Stimulated activated CD8-positive, alpha-beta memory T cell treated with anti-CD3 and anti-CD28 coated beads, Interleukin-15, amount 100 ng/mL, for 48 hours (primary cell): ENCODE data around the gene SNAPC2.
A peak's percentile ranks its signal among the peaks of the same experiment; 100 is the strongest.
"Not testable (repeated sequence)": the region's sequence is repeated elsewhere in the genome, so short reads cannot be mapped to it uniquely, and the experiment has no call there.

Experiments used
- DNase-seq, 2 donors: peaks; one replicate each; pipeline ENCODE4 v3.0.0-alpha.2; 2020; ENCODE audit warnings: low read depth in 2 of 2

SNAPC2 gene

GRCh38 chr19:7888145-7888825, 31.9 kb upstream of the SNAPC2 start, which contains the start of gene LRRC8E:
LRRC8E (plus strand) TSS chr19:7888510; CDS start chr19:7895604, 7,094 bp downstream.
- DNase-seq, result peak in 1 of 2 donors; percentile 42

DNA sequence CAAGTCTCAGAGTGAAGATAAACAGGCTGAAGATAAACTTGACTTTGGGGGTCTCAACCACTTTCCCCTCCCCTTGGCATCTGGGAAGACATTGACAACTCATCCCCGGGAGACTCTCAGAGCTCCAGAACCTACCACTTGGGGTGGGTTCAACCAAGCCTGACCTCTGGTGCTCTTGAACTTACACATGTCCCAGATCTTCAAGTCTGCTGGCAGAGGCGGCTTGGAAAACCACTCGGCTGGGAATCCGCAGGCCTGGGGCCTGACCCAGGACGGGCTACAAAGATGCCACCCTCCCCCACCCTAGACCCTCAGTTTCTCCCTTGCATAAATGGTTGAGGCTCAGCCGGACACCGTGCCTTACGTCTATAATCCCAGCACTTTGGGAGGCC, 31.3 kb upstream of the SNAPC2 start:
- DNase-seq, result no peak

DNA sequence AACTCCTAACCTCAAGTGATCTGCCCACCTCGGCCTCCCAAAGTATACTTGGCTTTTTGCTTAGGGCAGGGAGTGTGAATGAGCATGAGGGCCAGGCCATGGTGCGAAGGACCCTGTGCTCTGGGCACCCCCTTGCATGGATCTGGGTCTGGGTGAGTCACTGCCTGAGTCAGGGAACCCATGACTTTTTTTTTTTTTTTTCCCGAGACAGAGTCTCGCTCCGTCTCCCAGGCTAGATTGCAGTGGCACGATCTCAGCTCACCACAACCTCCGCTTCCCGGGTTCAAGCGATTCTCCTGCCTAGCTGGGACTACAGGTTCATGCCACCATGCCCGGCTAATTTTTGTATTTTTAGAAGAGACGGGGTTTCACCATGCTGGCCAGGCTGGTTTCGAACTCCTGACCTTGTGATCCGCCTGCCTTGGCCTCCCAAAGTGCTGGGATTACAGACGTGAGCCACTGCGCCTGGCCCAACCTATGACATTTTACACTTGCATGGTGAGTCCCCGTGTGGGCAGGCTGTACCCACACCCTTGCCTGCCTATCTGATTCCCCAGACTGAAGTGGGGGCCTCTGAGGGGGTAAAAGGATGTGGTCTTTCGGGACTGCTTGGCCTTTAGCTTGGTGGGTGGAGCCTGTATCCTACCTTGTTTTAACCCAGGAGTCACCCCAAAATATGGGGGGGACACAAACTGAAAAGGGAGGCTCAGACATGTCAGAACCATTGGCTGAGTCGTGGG, 26.6 kb upstream of the SNAPC2 start:
- not testable (repeated sequence) for DNase-seq

- DNase-seq, result no peak
Observed at GRCh38 chr19:7894612-7895309, 25.4 kb upstream of the SNAPC2 start.

DNA sequence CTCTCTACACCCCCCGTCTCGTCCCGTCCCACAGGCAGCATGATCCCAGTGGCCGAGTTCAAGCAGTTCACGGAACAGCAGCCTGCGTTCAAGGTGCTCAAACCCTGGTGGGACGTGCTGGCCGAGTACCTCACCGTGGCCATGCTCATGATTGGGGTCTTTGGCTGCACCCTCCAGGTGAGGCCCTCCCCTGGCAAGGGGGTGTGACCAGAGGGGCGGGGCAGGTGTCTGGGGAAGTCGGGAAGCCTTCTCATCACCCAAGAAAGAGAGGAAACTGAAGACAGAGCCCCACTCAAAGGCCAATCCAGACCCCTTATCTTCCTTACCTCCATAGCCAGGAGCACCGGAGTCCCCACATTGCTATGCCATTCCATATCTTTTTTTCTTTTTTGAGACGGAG, 24.6 kb upstream of the SNAPC2 start:
- DNase-seq, result no peak

GRCh38 chr19:7897292-7897691, 22.8 kb upstream of the SNAPC2 start:
- DNase-seq, result no peak

- no peak for DNase-seq
Observed at GRCh38 chr19:7898967-7899366, 21.2 kb upstream of the SNAPC2 start.

- DNase-seq, result no peak
Observed at GRCh38 chr19:7899751-7900378, 20.3 kb upstream of the SNAPC2 start.

GRCh38 chr19:7900401-7900870, 19.7 kb upstream of the SNAPC2 start:
- DNase-seq, result no peak

DNA sequence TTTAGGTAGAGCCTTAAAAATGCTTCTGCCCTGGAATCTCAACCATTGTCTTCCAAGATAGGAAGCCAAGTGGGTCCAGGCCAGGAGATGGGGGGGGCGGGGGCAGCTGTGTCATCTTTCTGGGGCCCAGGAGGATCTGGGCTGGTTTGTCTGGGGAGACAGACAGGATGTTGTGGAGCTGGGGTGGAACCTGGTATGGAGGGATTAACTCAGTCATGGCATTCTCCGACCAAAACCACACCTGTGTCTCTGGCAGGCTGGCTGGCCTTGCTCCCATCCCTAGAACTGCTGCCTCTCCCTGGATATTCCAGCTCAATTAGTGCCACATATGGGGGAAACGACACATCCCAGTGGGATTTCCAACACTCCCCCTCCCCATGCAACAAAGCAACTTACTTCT, 19.2 kb upstream of the SNAPC2 start:
- DNase-seq, result no peak

DNA sequence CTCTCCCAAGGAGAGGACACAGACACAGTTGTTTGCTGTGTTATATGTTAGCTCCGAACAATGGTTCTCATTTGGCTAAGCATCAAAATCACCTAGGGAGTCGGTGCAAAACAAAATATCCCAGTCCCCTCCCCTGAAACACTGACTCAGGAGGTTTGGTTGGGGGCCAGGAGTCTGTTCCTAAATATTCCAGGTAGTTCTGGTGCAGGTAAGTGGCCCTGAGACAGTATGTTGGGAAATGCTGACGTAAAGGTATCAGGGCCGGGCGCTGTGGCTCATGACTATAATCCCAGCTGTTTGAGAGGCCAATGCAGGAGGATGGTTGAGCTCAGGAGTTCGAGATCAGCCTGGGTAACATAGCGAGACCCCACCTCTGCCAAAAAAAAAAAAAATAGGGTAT, 18.8 kb upstream of the SNAPC2 start:
- no peak for DNase-seq

DNA sequence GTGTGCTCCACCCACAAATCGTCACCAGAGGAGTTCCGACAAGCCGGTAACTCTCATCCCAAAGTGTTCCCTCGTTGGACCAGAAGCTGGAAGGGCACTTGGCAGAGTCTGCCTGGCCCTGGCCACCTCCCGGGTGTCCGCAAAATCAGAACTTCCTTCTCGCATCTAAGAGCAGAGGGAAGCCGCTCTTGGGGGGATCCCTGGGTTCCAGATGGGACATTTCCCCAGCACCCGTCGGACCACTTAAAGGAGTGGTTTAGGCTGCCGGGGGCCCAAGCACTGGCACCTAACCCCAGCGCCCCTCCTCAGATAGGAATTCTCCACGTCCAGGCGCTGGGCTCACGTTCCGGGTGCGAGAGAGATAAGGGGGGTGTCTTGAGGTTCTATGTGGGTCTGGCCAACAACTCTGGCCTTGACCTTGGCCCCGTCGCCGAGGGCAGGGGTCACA, 17.3 kb upstream of the SNAPC2 start:
- no peak for DNase-seq

DNA sequence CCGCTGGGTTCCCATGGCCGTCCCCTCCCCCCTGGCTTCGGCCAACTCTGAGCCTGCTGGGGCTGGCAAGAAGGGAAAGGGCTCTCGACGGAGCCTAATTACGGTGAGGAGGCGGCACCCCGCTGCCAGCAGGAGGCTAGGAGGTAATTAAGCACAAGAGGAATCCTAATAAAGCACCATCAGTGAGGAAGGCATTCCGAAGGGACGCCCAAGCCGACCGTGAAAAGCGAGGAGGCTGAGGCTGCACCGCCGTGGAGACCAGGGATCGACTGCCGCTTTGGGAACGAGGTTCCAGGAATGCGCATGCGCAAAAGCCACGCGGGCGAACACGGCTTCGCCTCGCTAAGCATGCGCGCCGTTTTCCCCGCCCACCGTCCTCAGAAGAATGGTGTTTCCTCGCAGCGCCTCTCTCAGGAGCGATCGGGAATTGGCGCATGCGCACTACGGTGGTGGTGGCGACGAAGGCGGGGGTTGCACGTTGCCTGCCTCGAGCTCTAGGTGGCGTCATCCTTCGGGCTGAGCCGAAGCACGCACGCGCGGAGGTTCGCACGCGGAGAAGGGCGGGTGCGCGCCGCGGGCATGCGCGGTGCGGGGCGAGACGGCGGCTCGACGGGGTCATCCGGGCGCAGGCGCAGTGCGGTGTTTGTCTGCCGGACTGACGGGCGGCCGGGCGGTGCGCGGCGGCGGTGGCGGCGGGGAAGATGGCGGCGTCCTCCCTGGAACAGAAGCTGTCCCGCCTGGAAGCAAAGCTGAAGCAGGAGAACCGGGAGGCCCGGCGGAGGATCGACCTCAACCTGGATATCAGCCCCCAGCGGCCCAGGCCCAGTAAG, 16.7 kb upstream of the SNAPC2 start, which contains the start of gene MAP2K7:
MAP2K7 (plus strand) TSS at position 634 of the 830 bp plus-strand sequence; CDS start at position 702, 68 bp downstream.
- DNase-seq, result peak; percentile 100

DNA sequence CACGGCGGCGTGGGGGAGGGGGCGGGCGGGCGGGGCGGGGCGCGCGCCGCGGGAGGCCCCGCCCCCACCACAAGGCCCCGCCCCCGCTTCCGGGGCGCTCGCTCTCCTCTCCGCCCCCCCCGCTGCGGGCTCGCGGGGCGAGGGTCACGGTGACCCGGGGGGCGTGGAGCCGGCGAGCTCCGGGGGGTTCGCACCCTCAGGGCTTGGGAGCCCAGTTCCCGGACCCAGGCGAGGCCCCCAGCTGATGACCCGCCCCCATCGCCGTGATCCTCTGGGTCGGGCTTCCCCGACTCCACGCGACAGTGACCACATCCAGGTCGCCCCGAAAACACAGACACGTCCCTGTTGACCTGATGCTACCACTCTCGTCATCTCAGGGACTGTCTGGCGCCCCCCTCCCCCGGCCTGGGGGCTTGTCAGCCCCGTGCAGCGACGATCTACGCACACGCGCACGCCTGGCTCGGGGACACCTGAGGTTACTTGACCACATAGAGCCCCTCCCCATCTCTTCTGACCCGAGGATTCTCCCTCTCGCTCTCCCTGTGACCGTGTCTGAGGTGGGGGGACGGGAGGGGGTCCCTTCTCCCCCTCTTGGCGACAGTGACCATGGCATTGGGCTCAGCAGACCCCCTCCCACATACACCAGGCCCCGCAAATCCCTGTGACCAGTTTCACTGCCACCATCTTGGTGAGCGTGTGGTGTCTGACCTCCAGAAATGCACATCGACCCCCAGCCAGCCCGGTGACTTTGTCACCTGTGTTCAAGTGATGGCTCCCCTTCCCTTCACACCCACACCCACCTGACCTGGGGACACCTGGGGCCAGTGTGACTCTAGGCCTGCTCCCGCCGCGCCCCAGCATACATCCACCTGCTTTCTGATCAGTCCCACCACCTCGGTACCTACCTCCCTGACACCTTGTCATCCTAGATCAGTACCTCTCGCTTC, 15.8 kb upstream of the SNAPC2 start:
- peak; percentile 37 for DNase-seq

DNA sequence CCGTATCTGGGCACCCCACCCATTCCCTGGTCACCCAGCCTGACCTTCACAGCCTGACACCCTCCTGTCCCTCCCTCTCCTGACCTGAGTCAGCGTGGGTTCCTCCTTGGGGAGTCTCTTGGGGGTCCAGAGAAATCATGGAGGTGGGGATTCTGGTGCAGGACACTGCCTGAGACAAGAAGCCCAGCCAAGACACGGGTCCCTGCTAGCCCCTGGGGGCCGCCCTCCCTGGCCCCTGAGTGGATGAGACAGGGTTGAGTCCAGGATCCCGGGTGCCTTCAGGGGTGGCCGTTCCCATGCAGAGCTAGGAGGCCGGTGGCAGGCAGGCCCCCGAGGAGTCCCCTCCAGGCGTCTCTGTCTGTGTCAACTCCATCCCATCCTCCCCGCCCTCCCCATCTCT, 14.9 kb upstream of the SNAPC2 start:
- no peak for DNase-seq

GRCh38 chr19:7905859-7906258, 14.3 kb upstream of the SNAPC2 start:
- DNase-seq, result no peak

- DNase-seq, result no peak
Observed at GRCh38 chr19:7907122-7907521, 13.0 kb upstream of the SNAPC2 start.

- no peak for DNase-seq
Observed at GRCh38 chr19:7907544-7907943, 12.6 kb upstream of the SNAPC2 start.

DNA sequence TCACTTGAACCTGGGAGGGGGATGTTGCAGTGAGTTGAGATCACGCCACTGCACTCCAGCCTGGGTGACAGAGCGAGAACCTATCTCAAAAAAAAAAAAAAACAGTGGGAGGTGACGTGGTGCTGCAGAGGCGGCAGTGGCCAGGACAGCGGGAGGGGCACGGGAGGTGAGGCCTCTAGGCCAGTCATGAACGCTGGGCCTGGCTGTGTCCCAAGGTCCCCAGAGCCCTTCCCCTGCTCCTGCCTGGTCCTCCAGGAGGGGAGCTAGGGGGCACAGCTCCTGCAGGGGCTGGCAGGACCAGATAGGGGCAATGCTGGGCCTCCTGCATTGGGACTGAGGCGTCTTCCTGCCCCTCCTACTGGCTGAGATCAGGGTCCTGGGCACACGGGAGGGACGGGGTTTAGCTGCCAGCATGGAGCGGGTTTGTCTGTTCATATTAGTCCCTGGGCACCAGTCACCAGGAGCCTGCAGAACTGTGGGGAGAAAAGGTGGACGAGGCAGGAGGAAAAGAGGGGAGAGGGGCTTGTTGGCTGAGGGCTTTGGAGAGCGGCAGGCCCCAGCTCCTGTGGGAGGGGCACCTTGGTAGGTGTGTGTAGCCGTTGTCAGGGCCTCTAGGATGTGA, 11.9 kb upstream of the SNAPC2 start:
- no peak for DNase-seq
